H9 (cell line): ENCODE measurements around the gene PAGE4. TPM values are rescaled to one million over a fixed set of nuclear protein-coding genes. Genes with fewer than 3 reads are reported as not detected.

Experiments
- DNase-seq: peaks from one replicate; pipeline ENCODE4 v3.0.0-alpha.2; 2017
- H2AFZ ChIP-seq: one replicate; pipeline ENCODE4 v1.6.1; 2013; ENCODE audit warnings: mild to moderate bottlenecking, low read length, control low read depth, moderate library complexity
- H2AK5ac ChIP-seq: 2 replicates; pipeline ENCODE4 v1.6.1; 2013; ENCODE audit warnings: low read length, control low read depth, mixed read lengths; ENCODE audit not compliant: insufficient read length
- H2BK120ac ChIP-seq: one replicate; pipeline ENCODE4 v1.6.1; 2013; ENCODE audit warnings: low read depth, mild to moderate bottlenecking, low read length, control low read depth, inconsistent platforms; ENCODE audit not compliant: poor library complexity, severe bottlenecking
- H2BK12ac ChIP-seq: 2 replicates; pipeline ENCODE4 v1.6.1; 2013; ENCODE audit warnings: low read length, control low read depth, mixed read lengths, low read depth; ENCODE audit not compliant: insufficient read length
- H2BK15ac ChIP-seq: 2 replicates; pipeline ENCODE4 v1.6.1; 2013; ENCODE audit warnings: low read depth, low read length, control low read depth
- H2BK20ac ChIP-seq: one replicate; pipeline ENCODE4 v1.6.1; 2013; ENCODE audit warnings: low read depth, mild to moderate bottlenecking, low read length, control low read depth, inconsistent platforms; ENCODE audit not compliant: poor library complexity, severe bottlenecking
- H2BK5ac ChIP-seq: 2 replicates; pipeline ENCODE4 v1.6.1; 2013; ENCODE audit warnings: low read length, control low read depth, mixed read lengths; ENCODE audit not compliant: insufficient read length
- H3K14ac ChIP-seq: 2 replicates; pipeline ENCODE4 v1.6.1; 2013; ENCODE audit warnings: low read length, control low read depth; ENCODE audit not compliant: insufficient read depth
- H3K18ac ChIP-seq: 2 replicates; pipeline ENCODE4 v1.6.1; 2013; ENCODE audit warnings: low read depth, mild to moderate bottlenecking, mixed read lengths, low read length, control low read depth; ENCODE audit not compliant: insufficient read length
- H3K23ac ChIP-seq: 2 replicates; pipeline ENCODE4 v1.6.1; 2013; ENCODE audit warnings: low read length, control low read depth, mixed read lengths, low read depth; ENCODE audit not compliant: insufficient read length
- H3K23me2 ChIP-seq: 2 replicates; pipeline ENCODE4 v1.6.1; 2013; ENCODE audit warnings: low read depth, mild to moderate bottlenecking, mixed read lengths, low read length, control low read depth; ENCODE audit not compliant: insufficient read length, poor library complexity, severe bottlenecking
- H3K27ac ChIP-seq: 2 replicates; pipeline ENCODE4 v1.5.1; 2013; ENCODE audit warnings: low read length, control low read depth, mixed read lengths, low read depth; ENCODE audit not compliant: insufficient read length
- H3K27me3 ChIP-seq: 2 replicates; pipeline ENCODE4 v1.6.1; 2013; ENCODE audit warnings: low read length, control low read depth, inconsistent platforms; ENCODE audit not compliant: insufficient read depth
- H3K4ac ChIP-seq: 2 replicates; pipeline ENCODE4 v1.6.1; 2013; ENCODE audit warnings: low read depth, mild to moderate bottlenecking, control low read depth, inconsistent platforms, low read length, moderate library complexity
- H3K4me1 ChIP-seq: 2 replicates; pipeline ENCODE4 v1.6.1; 2013; ENCODE audit warnings: low read length, control low read depth, inconsistent platforms; ENCODE audit not compliant: insufficient read depth
- H3K4me2 ChIP-seq: 2 replicates; pipeline ENCODE4 v1.6.1; 2013; ENCODE audit warnings: low read length, control low read depth, mixed read lengths; ENCODE audit not compliant: insufficient read length, insufficient read depth
- H3K56ac ChIP-seq: 2 replicates; pipeline ENCODE4 v1.6.1; 2013; ENCODE audit warnings: low read depth, mild to moderate bottlenecking, mixed read lengths, low read length, control low read depth; ENCODE audit not compliant: insufficient read length
- H3K79me1 ChIP-seq: 2 replicates; pipeline ENCODE4 v1.6.1; 2013; ENCODE audit warnings: low read depth, mild to moderate bottlenecking, moderate library complexity, low read length, control low read depth, inconsistent platforms; ENCODE audit not compliant: insufficient read depth, poor library complexity, severe bottlenecking
- H3K79me2 ChIP-seq: 2 replicates; pipeline ENCODE4 v1.6.1; 2013; ENCODE audit warnings: low read length, control low read depth, inconsistent platforms; ENCODE audit not compliant: insufficient read depth
- H3K9ac ChIP-seq: 2 replicates; pipeline ENCODE4 v1.6.1; 2013; ENCODE audit warnings: low read length, control low read depth, mixed read lengths; ENCODE audit not compliant: insufficient read length; ENCODE audit errors: extremely low read depth
- H3K9me3 ChIP-seq: one replicate; pipeline ENCODE4 v1.6.1; 2013; ENCODE audit warnings: low read depth, low read length, inconsistent platforms; ENCODE audit not compliant: control insufficient read depth
- H3T11ph ChIP-seq: one replicate; pipeline ENCODE4 v1.6.1; 2013; ENCODE audit warnings: mild to moderate bottlenecking, low read length, control low read depth, inconsistent platforms
- H4K20me1 ChIP-seq: one replicate; pipeline ENCODE4 v1.6.1; 2013; ENCODE audit not compliant: control insufficient read depth, insufficient read length, insufficient read depth
- H4K5ac ChIP-seq: 2 replicates; pipeline ENCODE4 v1.6.1; 2013; ENCODE audit warnings: low read depth, mild to moderate bottlenecking, mixed read lengths, low read length, control low read depth; ENCODE audit not compliant: insufficient read length
- H4K8ac ChIP-seq: replicated peaks from 2 replicates; pipeline ENCODE4 v1.6.1; 2013; ENCODE audit warnings: low read length, control low read depth, mixed read lengths, low read depth; ENCODE audit not compliant: insufficient read length
- H4K91ac ChIP-seq: 2 replicates; pipeline ENCODE4 v1.6.1; 2013; ENCODE audit warnings: low read depth, mild to moderate bottlenecking, moderate library complexity, mixed read lengths, low read length, control low read depth; ENCODE audit not compliant: insufficient read length
- H3K27ac Mint-ChIP-seq, 3 experiments: 2 replicates in 2 of 3; 3 replicates in 1 of 3; pipeline ENCODE4 v1.8.0; 2020 to 2021; ENCODE audit warnings: mixed read lengths in 3 of 3, mild to moderate bottlenecking in 1 of 3, moderate library complexity in 1 of 3
- H3K27me3 Mint-ChIP-seq: 2 replicates; pipeline ENCODE4 v1.8.0; 2021; ENCODE audit warnings: low read depth, mild to moderate bottlenecking, moderate library complexity, mixed read lengths
- H3K36me3 Mint-ChIP-seq, 3 experiments: 2 replicates in 2 of 3; 3 replicates in 1 of 3; pipeline ENCODE4 v1.8.0; 2020 to 2021; ENCODE audit warnings: low read depth in 3 of 3, mixed read lengths in 3 of 3; ENCODE audit not compliant: insufficient read depth in 1 of 3
- H3K4me1 Mint-ChIP-seq, 2 experiments: 2 replicates each; pipeline ENCODE4 v1.8.0; 2020; ENCODE audit warnings: mixed read lengths in 2 of 2
- H3K4me3 Mint-ChIP-seq, 2 experiments: 2 replicates in 1 of 2; 3 replicates in 1 of 2; pipeline ENCODE4 v1.8.0; 2020 to 2021; ENCODE audit warnings: mild to moderate bottlenecking in 2 of 2, mixed read lengths in 2 of 2, moderate library complexity in 1 of 2
- H3K9me3 Mint-ChIP-seq, 2 experiments: 2 replicates in 1 of 2; 3 replicates in 1 of 2; pipeline ENCODE4 v1.8.0; 2020; ENCODE audit warnings: mild to moderate bottlenecking in 2 of 2, mixed read lengths in 2 of 2, moderate library complexity in 1 of 2
- CTCF ChIP-seq: fragments of 200-600 bp; sonication (generic); conservative IDR thresholded peaks from 3 replicates; pipeline ENCODE4 v1.8.0; 2021; ENCODE audit warnings: antibody characterized with exemption, mild to moderate bottlenecking
- WGBS: extraction: QIAGEN DNeasy Blood & Tissue Kit; methylation state at CpG from one replicate; pipeline ENCODE4 v1.1.7; 2013; ENCODE audit warnings: missing lambda C conversion rate, low lambda C conversion rate, mixed read lengths; ENCODE audit not compliant: insufficient read length; ENCODE audit errors: extremely low coverage; 5-methylcytosine and 5-hydroxymethylcytosine counted together
- total RNA-seq: library from RNA; stranded (reverse); gene quantifications from 2 replicates; pipeline ENCODE4 v1.2.1, GENCODE V29; 2021

PAGE4 gene
- total RNA-seq, 1 experiment from 2014 or later: 0.57 TPM

- H3K23ac ChIP-seq: no peak overlapping the region
- Mint-ChIP-seq H3K36me3 (no peaks in the 10 kb centered on the region; a peak in 1 of 7 replicates), H3K4me3 (no peak overlapping the region), H3K27me3 (no peaks in the 10 kb centered on the region; the same call in 1 of the 2 replicates), H3K9me3 (peaks cover 74 to 84% of the 10 kb centered on the region in 2 experiments), H3K4me1 (no peaks in the 10 kb centered on the region), H3K27ac (no peak overlapping the region)
- H2BK20ac ChIP-seq: no peak overlapping the region
- no peak overlapping the region for H3K4ac ChIP-seq
- H3T11ph ChIP-seq: no peak overlapping the region
- H3K14ac ChIP-seq: no peak overlapping the region
- no peaks in the 10 kb centered on the region for H3K79me1 ChIP-seq
- H3K4me2 ChIP-seq: no peak overlapping the region
- peaks cover 39% of the 10 kb centered on the region for H3K9me3 ChIP-seq
- H2AK5ac ChIP-seq: no peak overlapping the region
- H2AFZ ChIP-seq: no peak overlapping the region
- H3K79me2 ChIP-seq: no peaks in the 10 kb centered on the region
- H2BK15ac ChIP-seq: no peak overlapping the region
- H4K5ac ChIP-seq: no peak overlapping the region
- H4K20me1 ChIP-seq: no peaks in the 10 kb centered on the region
- no peak overlapping the region for H3K56ac ChIP-seq
- no peak overlapping the region for H4K91ac ChIP-seq
- no peaks in the 10 kb centered on the region for H3K4me1 ChIP-seq
- no peak overlapping the region for H2BK120ac ChIP-seq
- no peak overlapping the region for H3K27ac ChIP-seq
- WGBS: no CpG with 5 or more reads among the region's 1 CpG
- H2BK5ac ChIP-seq: no peak overlapping the region
- no peak overlapping the region for H4K8ac ChIP-seq
- no peak overlapping the region for H3K9ac ChIP-seq
- no peak overlapping the region for H2BK12ac ChIP-seq
- no peaks in the 10 kb centered on the region for H3K23me2 ChIP-seq
- H3K18ac ChIP-seq: no peak overlapping the region
- no peaks in the 10 kb centered on the region for H3K27me3 ChIP-seq
- DNase-seq: no peak
- TF ChIP-seq CTCF: no peak
Observed at GRCh38 chrX:49846522-49846921, 17.4 kb downstream of the PAGE4 start.
